ENCODE results near the gene ATXN7L3.
A peak's percentile ranks its signal among the peaks of the same experiment; 100 is the strongest.

The ATXN7L3 gene

GRCh38 chr17:44217738-44218343, 18.2 kb upstream of the ATXN7L3 start:
- no peak for DNase-seq

- DNase-seq, result no peak
These were observed 17.0 kb upstream of the ATXN7L3 start for GRCh38 chr17:44216694-44217093.

GRCh38 chr17:44216173-44216572, 16.5 kb upstream of the ATXN7L3 start:
- DNase-seq, result no peak

GRCh38 chr17:44214896-44215295, 15.2 kb upstream of the ATXN7L3 start:
- DNase-seq, result no peak

- no peak for DNase-seq
These were observed 14.5 kb upstream of the ATXN7L3 start for GRCh38 chr17:44214230-44214494.

GRCh38 chr17:44213403-44214229, 13.9 kb upstream of the ATXN7L3 start:
- DNase-seq, result no peak

- DNase-seq, result no peak
These were observed 13.1 kb upstream of the ATXN7L3 start for GRCh38 chr17:44212507-44213402.

- no peak for DNase-seq
These were observed 11.9 kb upstream of the ATXN7L3 start for GRCh38 chr17:44211281-44212265.

GRCh38 chr17:44210342-44211192, 10.9 kb upstream of the ATXN7L3 start:
- peak; percentile 91 for DNase-seq

- no peak for DNase-seq
These were observed 10.2 kb upstream of the ATXN7L3 start for GRCh38 chr17:44209786-44210341.

- no peak for DNase-seq
These were observed 8.1 kb upstream of the ATXN7L3 start for GRCh38 chr17:44207743-44208142.

- no peak for DNase-seq
These were observed 7.6 kb upstream of the ATXN7L3 start for GRCh38 chr17:44207319-44207718.

GRCh38 chr17:44206825-44207155, 7.1 kb upstream of the ATXN7L3 start:
- DNase-seq, result no peak

- no peak for DNase-seq
These were observed 6.5 kb upstream of the ATXN7L3 start for GRCh38 chr17:44205962-44206824.

GRCh38 chr17:44204441-44204882, 4.8 kb upstream of the ATXN7L3 start:
- DNase-seq, result no peak

GRCh38 chr17:44203731-44204440, 4.2 kb upstream of the ATXN7L3 start:
- peak; percentile 18 for DNase-seq

- no peak for DNase-seq
These were observed 3.1 kb upstream of the ATXN7L3 start for GRCh38 chr17:44202756-44203155.

GRCh38 chr17:44200478-44201155, 933 bp upstream of the ATXN7L3 start:
- DNase-seq, result peak; percentile 57

Data from NCI-H1436 (cell line).